Measurements from ENCODE around the gene PLIN3. TPM values are rescaled to one million over a fixed set of nuclear protein-coding genes. Genes with fewer than 3 reads are reported as not detected.

PLIN3 gene
- total RNA-seq, 4 donors from 2014 or later = 67.3 to 173 (median 147) TPM

- H3K4me3 ChIP-seq = no peak overlapping the region
- no peak for DNase-seq
- 74 to 83% methylated on average over 9 to 14 of the region's 30 CpGs for WGBS, 2 donors
- TF ChIP-seq POLR2A (IDR thresholded peaks at IDR 0.05) (no peak), CTCF (IDR thresholded peaks at IDR 0.05) (no peak)
- no peaks in the 10 kb centered on the region for H3K9me3 ChIP-seq
- peak overlapping the region in 1 of 4 donors; percentile 18 for H3K27ac ChIP-seq
- peaks cover 0 to 13% (median 0%) of the 10 kb centered on the region in 4 donors for H3K27me3 ChIP-seq
- peaks cover 0 to 15% (median 0%) of the 10 kb centered on the region in 3 donors for H3K4me1 ChIP-seq
- no peaks in the 10 kb centered on the region for H3K36me3 ChIP-seq
- intact Hi-C loops (cut with DNase I) = loop anchor here (5.0 to 10.0 kb wide), 2 partner anchors 34 to 147 kb away; no protein-coding TSS in a partner anchor
Measured at GRCh38 chr19:4877753-4878490, 10.5 kb upstream of the PLIN3 start.

- peaks cover 6 to 33% (median 11%) of the 10 kb centered on the region in 3 donors for H3K4me1 ChIP-seq
- no peak for DNase-seq
- no peak for TF ChIP-seq POLR2A (IDR thresholded peaks at IDR 0.05)
- TF ChIP-seq CTCF (IDR thresholded peaks at IDR 0.05) = no peak
- no peak overlapping the region for H3K27ac ChIP-seq
- 83 to 88% methylated on average over 3 of the region's 3 CpGs for WGBS, 2 donors
- intact Hi-C loops (cut with DNase I) = loop anchor here (10.0 kb wide), 1 partner anchor 151 kb away; no protein-coding TSS in a partner anchor
- peaks cover 0 to 13% (median 0%) of the 10 kb centered on the region in 4 donors for H3K27me3 ChIP-seq
- H3K36me3 ChIP-seq = no peaks in the 10 kb centered on the region
- no peak overlapping the region for H3K4me3 ChIP-seq
- H3K9me3 ChIP-seq = no peaks in the 10 kb centered on the region
Measured at GRCh38 chr19:4873930-4874329, 6.5 kb upstream of the PLIN3 start.

GRCh38 chr19:4871711-4872110 lies 4.2 kb upstream of the PLIN3 start:
- DNase-seq = no peak
- no peaks in the 10 kb centered on the region for H3K36me3 ChIP-seq
- H3K27ac ChIP-seq = no peak overlapping the region
- TF ChIP-seq CTCF (IDR thresholded peaks at IDR 0.05) (no peak), POLR2A (IDR thresholded peaks at IDR 0.05) (no peak)
- peaks cover 10 to 30% (median 11%) of the 10 kb centered on the region in 3 donors for H3K4me1 ChIP-seq
- intact Hi-C loops (cut with DNase I) = loop anchor here (10.0 kb wide), 1 partner anchor 153 kb away; no protein-coding TSS in a partner anchor
- H3K27me3 ChIP-seq = no peaks in the 10 kb centered on the region
- 71 to 78% methylated on average over 5 to 6 of the region's 6 CpGs for WGBS, 2 donors
- no peaks in the 10 kb centered on the region for H3K9me3 ChIP-seq
- H3K4me3 ChIP-seq = no peak overlapping the region

- Histone ChIP-seq H3K36me3 (no peaks in the 10 kb centered on the region), H3K9me3 (no peaks in the 10 kb centered on the region), H3K27me3 (no peaks in the 10 kb centered on the region), H3K27ac (peak overlapping the region; percentile 44 to 54 (median 48)), H3K4me1 (peaks cover 16 to 45% (median 20%) of the 10 kb centered on the region in 3 donors), H3K4me3 (no peak overlapping the region)
- intact Hi-C loops (cut with DNase I) = loop anchor here (10.0 kb wide), 1 partner anchor 155 kb away; no protein-coding TSS in a partner anchor
- no peak for DNase-seq
- whole genome bisulfite sequencing, 2 donors = 42 to 48% methylated on average over 6 to 7 of the region's 10 CpGs
- no peak for TF ChIP-seq CTCF (IDR thresholded peaks at IDR 0.05)
- no peak for TF ChIP-seq POLR2A (IDR thresholded peaks at IDR 0.05)
Measured at GRCh38 chr19:4870025-4870700, 2.7 kb upstream of the PLIN3 start.

Data from esophagus squamous epithelium (tissue), 5 donors.